Testis (tissue), 2 donors: ENCODE measurements around the gene GMDS.

Experiments
- CTCF ChIP-seq, 3 experiments: fragments of 450-650 bp in 2 of 3; fragments of 200-600 bp in 1 of 3; sonication (generic) in 1 of 3; IDR thresholded peaks; one replicate each; pipeline ENCODE4 v1.5.1; 2016 to 2019; ENCODE audit warnings: antibody characterized with exemption in 3 of 3, mild to moderate bottlenecking in 2 of 3, moderate library complexity in 1 of 3
- POLR2A ChIP-seq: fragments of 450-650 bp; IDR thresholded peaks from one replicate; pipeline ENCODE4 v1.6.1; 2017; ENCODE audit warnings: antibody characterized with exemption, mild to moderate bottlenecking, moderate library complexity

GRCh38 chr6:1780251-1780867 lies 465.0 kb downstream of the GMDS start:
- TF ChIP-seq POLR2A: no peak
- no peak for TF ChIP-seq CTCF (IDR thresholded peaks at IDR 0.05)
